ENCODE data around the gene NSUN2.

The NSUN2 gene

DNA sequence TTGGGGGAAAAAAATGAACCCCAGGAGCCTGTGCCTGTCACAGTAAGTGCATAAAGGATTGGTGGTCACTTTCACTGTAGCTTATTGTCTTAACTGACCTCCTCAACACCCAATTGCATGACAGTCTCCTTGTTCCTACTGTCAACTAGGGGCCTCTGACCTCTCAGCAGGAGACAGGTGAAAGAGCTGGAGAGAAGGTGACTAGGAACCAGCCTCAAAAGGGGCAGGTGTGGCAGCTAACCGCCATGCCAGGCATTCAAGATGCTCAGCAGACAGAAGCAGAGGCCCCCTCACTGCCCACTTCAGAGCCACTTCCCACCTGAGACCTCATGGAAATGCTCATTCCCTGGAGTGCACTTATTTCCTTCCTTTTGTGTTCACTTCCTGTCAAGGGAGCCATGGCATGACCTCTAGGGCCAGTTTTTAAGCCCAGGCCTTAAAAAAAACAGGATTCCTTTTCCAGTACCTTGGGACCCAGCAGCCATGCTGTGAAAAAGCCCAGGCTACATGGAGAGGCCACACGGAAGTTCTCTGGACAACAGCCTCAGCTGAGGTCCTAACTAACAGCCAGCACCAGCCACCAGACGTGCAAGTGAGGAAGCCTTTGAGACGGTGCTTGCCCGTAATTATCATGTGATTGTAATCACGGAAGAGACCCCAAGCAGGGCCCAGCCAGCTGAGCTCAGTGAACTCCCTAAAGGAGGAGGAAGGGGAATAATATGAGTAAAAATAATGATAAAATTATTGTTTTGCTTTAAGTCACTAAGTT is 74.9 kb downstream of the NSUN2 start:
- Histone ChIP-seq H3K27ac (ENCODE audit: low read depth, low read length, severe bottlenecking) (no peak overlapping the region), H3K36me3 (ENCODE audit: control insufficient read depth, insufficient read depth, low read length) (no peaks in the 10 kb centered on the region), H3K4me3 (ENCODE audit: extremely low read depth, insufficient read depth, low read length, poor library complexity, severe bottlenecking) (no peak overlapping the region), H3K4me1 (ENCODE audit: control insufficient read depth, insufficient read depth, low read length, poor library complexity, severe bottlenecking) (no peaks in the 10 kb centered on the region), H3K9me3 (ENCODE audit: control insufficient read depth, low read length) (peaks cover 10% of the 10 kb centered on the region)
- WGBS, 2 experiments (ENCODE audit: insufficient coverage in 2 of 2) = 86 to 87% methylated on average over 5 of the region's 6 CpGs

- 50 to 86% methylated on average over 1 of the region's 1 CpG for WGBS, 2 experiments (ENCODE audit: insufficient coverage in 2 of 2)
- H3K4me3 ChIP-seq (ENCODE audit: extremely low read depth, insufficient read depth, low read length, poor library complexity, severe bottlenecking) = no peak overlapping the region
- peaks cover 10% of the 10 kb centered on the region for H3K9me3 ChIP-seq (ENCODE audit: control insufficient read depth, low read length)
- no peaks in the 10 kb centered on the region for H3K4me1 ChIP-seq (ENCODE audit: control insufficient read depth, insufficient read depth, low read length, poor library complexity, severe bottlenecking)
- no peaks in the 10 kb centered on the region for H3K36me3 ChIP-seq (ENCODE audit: control insufficient read depth, insufficient read depth, low read length)
- no peak overlapping the region for H3K27ac ChIP-seq (ENCODE audit: low read depth, low read length, severe bottlenecking)
Measured at GRCh38 chr5:6556802-6557102, 76.1 kb downstream of the NSUN2 start.

DNA sequence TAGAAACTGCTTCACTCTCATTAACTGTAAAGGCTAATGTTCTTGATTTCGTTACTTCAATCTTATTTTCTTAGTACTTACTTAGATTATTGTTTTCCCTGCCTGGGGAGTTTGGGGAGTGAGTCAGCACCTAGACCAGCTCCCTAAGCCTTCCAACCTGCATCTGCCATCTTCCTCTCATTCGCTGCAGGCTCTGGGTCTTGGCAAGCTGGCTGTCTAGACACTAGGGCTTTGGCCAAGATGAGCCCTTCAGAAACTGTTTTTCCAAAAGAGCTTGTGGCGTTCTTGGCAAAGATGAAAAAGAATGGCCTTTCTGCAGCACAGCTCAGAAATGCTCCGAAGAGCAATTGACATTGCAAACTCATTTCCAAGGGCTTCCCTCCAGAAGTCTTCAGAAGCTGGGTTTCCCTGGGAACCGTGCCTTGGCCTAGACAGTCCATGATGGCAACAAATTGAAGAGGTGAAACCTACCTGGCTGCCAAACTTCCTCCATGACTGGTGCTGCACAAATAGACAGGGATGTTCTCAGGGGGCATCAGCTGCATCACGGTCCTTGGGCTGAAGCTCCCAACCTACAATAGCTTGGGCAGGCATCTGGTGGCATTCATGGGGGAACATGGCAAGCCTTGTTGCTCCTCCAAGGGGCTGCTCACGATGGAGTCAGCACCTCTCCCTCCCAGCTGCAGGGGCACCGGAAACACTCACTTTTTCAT is 76.6 kb downstream of the NSUN2 start:
- no peak overlapping the region for H3K27ac ChIP-seq (ENCODE audit: low read depth, low read length, severe bottlenecking)
- no peaks in the 10 kb centered on the region for H3K36me3 ChIP-seq (ENCODE audit: control insufficient read depth, insufficient read depth, low read length)
- H3K4me1 ChIP-seq (ENCODE audit: control insufficient read depth, insufficient read depth, low read length, poor library complexity, severe bottlenecking) = no peaks in the 10 kb centered on the region
- H3K4me3 ChIP-seq (ENCODE audit: extremely low read depth, insufficient read depth, low read length, poor library complexity, severe bottlenecking) = no peak overlapping the region
- 83 to 91% methylated on average over 5 to 6 of the region's 8 CpGs for WGBS, 2 experiments (ENCODE audit: insufficient coverage in 2 of 2)
- peaks cover 10% of the 10 kb centered on the region for H3K9me3 ChIP-seq (ENCODE audit: control insufficient read depth, low read length)

DNA sequence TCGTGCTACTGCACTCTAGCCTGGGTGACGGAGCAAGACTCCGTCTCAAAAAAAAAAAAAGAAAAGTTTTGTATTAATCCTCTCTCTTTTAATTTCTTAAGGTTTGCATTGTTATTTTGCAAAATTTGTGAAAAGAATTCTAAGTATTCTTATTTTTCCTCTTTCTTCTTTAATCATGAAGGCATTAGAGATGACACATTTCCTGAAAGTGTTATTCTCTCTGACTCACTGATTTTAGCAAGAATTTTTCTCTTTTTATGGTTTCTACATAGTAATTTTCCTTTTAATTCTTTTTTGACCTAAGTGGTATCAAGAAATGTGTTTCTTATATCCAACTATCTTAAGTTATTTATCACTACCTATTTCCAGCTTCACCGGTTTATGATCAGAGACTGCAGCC is 78.0 kb downstream of the NSUN2 start:
- Histone ChIP-seq H3K36me3 (ENCODE audit: control insufficient read depth, insufficient read depth, low read length) (no peaks in the 10 kb centered on the region), H3K4me1 (ENCODE audit: control insufficient read depth, insufficient read depth, low read length, poor library complexity, severe bottlenecking) (no peaks in the 10 kb centered on the region)

DNA sequence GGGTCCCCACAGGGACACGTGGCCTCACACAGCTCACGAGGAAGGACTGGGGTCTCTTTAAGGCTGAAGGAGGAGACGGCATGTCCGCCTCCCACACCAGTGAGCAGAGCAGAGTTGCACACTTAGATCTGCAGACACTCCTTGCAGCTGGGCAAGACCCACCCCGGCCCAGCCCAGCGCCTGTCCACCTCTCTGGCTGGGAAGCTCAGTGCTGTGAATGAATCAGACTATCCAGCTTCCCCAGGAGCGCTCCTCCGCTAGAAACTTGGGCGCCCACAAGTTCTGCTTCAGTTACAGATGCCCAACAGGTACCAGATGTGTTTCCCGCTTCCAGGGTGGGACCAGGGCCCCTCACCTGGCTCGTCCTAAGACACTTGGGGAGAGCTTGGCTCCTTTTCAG is 78.9 kb downstream of the NSUN2 start:
- Histone ChIP-seq H3K9me3 (ENCODE audit: control insufficient read depth, low read length) (peaks cover 10% of the 10 kb centered on the region), H3K4me3 (ENCODE audit: extremely low read depth, insufficient read depth, low read length, poor library complexity, severe bottlenecking) (no peak overlapping the region)
- 78 to 85% methylated on average over 9 to 10 of the region's 11 CpGs for WGBS, 2 experiments (ENCODE audit: insufficient coverage in 2 of 2)

More for the DNA sequence above, 78.0 kb downstream of the NSUN2 start:
- Histone ChIP-seq H3K27ac (ENCODE audit: low read depth, low read length, severe bottlenecking) (no peak overlapping the region), H3K4me3 (ENCODE audit: extremely low read depth, insufficient read depth, low read length, poor library complexity, severe bottlenecking) (no peak overlapping the region), H3K9me3 (ENCODE audit: control insufficient read depth, low read length) (peaks cover 10% of the 10 kb centered on the region)
- 100% methylated on average over 1 of the region's 4 CpGs; no CpG with 5 or more reads in 1 of the 2 experiments for WGBS, 2 experiments (ENCODE audit: insufficient coverage in 2 of 2)

DNA sequence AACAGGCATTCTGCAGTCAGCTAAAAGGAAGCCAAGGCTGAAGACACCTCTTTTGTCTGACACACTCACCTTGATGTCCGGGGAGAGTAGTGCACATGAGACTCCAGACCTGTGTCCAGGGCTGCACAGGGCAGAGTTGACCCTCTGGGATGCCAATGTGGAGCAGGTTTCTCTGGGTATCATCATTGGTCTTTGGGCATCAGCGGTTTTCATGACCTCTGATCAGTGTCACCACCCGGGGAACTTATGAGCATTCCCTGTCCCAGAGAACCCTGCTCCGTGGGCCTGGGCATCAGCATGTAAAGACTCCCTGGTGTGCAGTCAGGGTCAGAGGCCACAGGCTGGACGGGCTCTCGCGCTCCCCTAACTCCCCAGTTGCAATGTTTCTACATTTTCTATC is 80.2 kb downstream of the NSUN2 start:
- Histone ChIP-seq H3K4me1 (ENCODE audit: control insufficient read depth, insufficient read depth, low read length, poor library complexity, severe bottlenecking) (no peaks in the 10 kb centered on the region), H3K9me3 (ENCODE audit: control insufficient read depth, low read length) (peaks cover 2% of the 10 kb centered on the region), H3K27ac (ENCODE audit: low read depth, low read length, severe bottlenecking) (no peak overlapping the region), H3K4me3 (ENCODE audit: extremely low read depth, insufficient read depth, low read length, poor library complexity, severe bottlenecking) (no peak overlapping the region), H3K36me3 (ENCODE audit: control insufficient read depth, insufficient read depth, low read length) (no peaks in the 10 kb centered on the region)
- 82 to 89% methylated on average over 6 to 7 of the region's 7 CpGs for WGBS, 2 experiments (ENCODE audit: insufficient coverage in 2 of 2)

More for the DNA sequence above, 78.9 kb downstream of the NSUN2 start:
- no peak overlapping the region for H3K27ac ChIP-seq (ENCODE audit: low read depth, low read length, severe bottlenecking)
- H3K36me3 ChIP-seq (ENCODE audit: control insufficient read depth, insufficient read depth, low read length) = no peaks in the 10 kb centered on the region
- H3K4me1 ChIP-seq (ENCODE audit: control insufficient read depth, insufficient read depth, low read length, poor library complexity, severe bottlenecking) = no peaks in the 10 kb centered on the region

GRCh38 chr5:6551955-6552313 is 80.9 kb downstream of the NSUN2 start:
- Histone ChIP-seq H3K4me1 (ENCODE audit: control insufficient read depth, insufficient read depth, low read length, poor library complexity, severe bottlenecking) (no peaks in the 10 kb centered on the region), H3K36me3 (ENCODE audit: control insufficient read depth, insufficient read depth, low read length) (no peaks in the 10 kb centered on the region), H3K4me3 (ENCODE audit: extremely low read depth, insufficient read depth, low read length, poor library complexity, severe bottlenecking) (no peak overlapping the region), H3K27ac (ENCODE audit: low read depth, low read length, severe bottlenecking) (no peak overlapping the region), H3K9me3 (ENCODE audit: control insufficient read depth, low read length) (no peaks in the 10 kb centered on the region)
- WGBS, 2 experiments (ENCODE audit: insufficient coverage in 2 of 2) = 100% methylated on average over 2 to 3 of the region's 6 CpGs

DNA sequence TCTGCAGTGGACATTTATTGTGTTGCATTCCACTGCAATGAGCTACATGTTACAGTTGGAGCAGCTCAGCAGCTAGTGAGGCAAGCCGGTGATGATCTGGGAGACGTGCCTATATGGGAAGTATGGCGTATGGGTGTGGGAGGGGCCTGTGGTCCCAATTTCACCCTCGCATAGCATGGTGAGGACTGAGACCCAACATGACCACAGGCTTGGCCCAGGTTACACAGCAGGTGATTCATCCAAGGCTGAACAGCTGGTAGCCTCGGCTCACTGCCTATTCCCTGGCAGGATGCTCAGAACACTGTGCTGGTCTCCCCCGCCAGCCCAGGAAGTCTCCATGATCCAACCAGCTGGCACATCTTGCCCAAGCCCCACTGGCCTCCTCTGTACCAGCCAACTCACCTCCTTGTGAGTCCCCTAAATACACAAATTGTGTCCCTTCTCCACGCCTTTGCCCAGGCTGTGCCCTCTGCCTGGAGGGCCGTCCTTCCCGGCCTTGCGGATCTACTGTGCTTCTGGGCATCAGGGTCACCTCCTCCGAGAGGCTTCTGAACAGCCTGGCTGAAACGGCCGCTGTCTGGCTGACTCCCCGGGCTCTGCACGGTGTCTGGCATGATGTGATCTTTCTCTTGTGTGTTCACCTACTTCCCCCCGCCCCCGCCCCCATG is 81.4 kb downstream of the NSUN2 start:
- Histone ChIP-seq H3K9me3 (ENCODE audit: control insufficient read depth, low read length) (no peaks in the 10 kb centered on the region), H3K4me1 (ENCODE audit: control insufficient read depth, insufficient read depth, low read length, poor library complexity, severe bottlenecking) (no peaks in the 10 kb centered on the region), H3K4me3 (ENCODE audit: extremely low read depth, insufficient read depth, low read length, poor library complexity, severe bottlenecking) (no peak overlapping the region), H3K36me3 (ENCODE audit: control insufficient read depth, insufficient read depth, low read length) (no peaks in the 10 kb centered on the region), H3K27ac (ENCODE audit: low read depth, low read length, severe bottlenecking) (no peak overlapping the region)
- WGBS, 2 experiments (ENCODE audit: insufficient coverage in 2 of 2) = 87 to 91% methylated on average over 11 to 16 of the region's 17 CpGs

GRCh38 chr5:6550628-6551027 is 82.2 kb downstream of the NSUN2 start:
- 85 to 89% methylated on average over 7 of the region's 7 CpGs for WGBS, 2 experiments (ENCODE audit: insufficient coverage in 2 of 2)
- H3K9me3 ChIP-seq (ENCODE audit: control insufficient read depth, low read length) = no peaks in the 10 kb centered on the region
- H3K4me1 ChIP-seq (ENCODE audit: control insufficient read depth, insufficient read depth, low read length, poor library complexity, severe bottlenecking) = no peaks in the 10 kb centered on the region
- H3K36me3 ChIP-seq (ENCODE audit: control insufficient read depth, insufficient read depth, low read length) = no peaks in the 10 kb centered on the region
- H3K4me3 ChIP-seq (ENCODE audit: extremely low read depth, insufficient read depth, low read length, poor library complexity, severe bottlenecking) = no peak overlapping the region
- no peak overlapping the region for H3K27ac ChIP-seq (ENCODE audit: low read depth, low read length, severe bottlenecking)

Measured in mesodermal cell (in vitro differentiated cells).